DMS153 treated with DMSO at 0.1 percent for 48 hours (cell line): ENCODE measurements around the gene DYNC2I2.

Experiments used
- DNase-seq: peaks from one replicate; lab custom pipeline; 2025; ENCODE audit not compliant: unreplicated experiment; lab: John Stamatoyannopoulos, UW

DYNC2I2 gene

DNA sequence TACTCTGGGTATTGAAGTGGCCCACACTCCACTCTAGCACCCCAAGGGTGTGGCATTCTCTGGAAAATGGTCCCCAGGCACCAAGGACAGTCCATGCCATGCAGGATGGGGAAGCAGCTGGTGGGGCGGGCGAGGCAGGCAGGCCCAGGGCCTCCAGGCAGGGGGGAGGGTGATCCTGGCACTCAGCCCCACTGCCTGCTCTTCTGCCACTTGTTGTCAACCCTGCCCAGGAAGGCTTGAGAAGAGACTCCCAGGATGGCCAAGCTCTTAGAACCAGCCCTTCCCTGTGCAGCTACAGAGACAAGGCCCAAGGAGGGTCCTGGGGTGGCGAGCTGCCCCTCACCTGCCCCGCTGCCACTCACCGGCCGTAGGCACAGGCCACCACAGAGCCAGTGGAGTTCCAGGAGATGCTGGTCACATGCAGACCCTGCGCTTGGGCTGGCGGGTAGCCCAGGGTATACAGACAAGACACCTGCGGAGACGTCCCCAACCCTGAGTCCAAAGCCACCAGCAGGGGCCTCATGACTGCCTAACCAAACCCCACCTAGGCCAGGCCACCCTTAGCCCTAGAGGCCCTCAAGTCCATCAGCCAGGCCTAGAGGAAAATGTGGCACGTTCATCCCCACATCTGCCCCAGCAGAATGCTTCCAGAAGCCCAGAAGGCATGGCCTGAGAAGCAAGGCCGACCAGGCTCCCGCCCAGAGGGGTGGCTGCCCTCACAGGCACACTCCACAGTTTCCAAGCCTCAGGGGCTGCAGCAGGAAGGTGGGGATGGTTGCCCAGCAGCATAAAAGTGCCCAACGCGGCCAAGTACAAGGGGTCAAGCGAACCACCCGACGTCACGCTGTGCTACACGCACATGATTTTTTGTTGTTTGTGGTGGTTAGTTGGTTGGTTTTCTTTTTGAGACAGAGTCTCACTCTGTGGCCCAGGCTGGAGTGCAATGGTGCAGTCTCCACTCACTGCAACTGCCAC, 19.8 kb downstream of the DYNC2I2 start:
- DNase-seq: no peak

DNA sequence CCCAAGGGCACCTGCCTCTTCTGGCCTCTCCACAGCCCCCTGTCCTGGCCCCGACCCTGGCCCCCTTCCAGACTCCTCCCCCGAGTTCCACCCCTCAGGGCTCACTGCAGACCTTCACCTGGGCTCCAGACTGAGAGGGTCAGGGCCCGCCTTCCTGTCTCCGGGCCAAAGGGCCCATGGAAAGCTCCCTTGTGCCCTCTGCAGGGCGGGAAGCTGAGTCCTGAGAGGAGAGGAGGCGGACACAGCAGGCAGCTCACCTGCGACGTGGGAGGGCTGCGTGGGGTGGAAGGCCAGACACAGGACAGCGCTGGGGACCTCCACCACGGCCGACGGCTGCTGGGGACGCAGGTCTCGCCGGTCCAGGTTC, 20.6 kb downstream of the DYNC2I2 start:
- no peak for DNase-seq

DNA sequence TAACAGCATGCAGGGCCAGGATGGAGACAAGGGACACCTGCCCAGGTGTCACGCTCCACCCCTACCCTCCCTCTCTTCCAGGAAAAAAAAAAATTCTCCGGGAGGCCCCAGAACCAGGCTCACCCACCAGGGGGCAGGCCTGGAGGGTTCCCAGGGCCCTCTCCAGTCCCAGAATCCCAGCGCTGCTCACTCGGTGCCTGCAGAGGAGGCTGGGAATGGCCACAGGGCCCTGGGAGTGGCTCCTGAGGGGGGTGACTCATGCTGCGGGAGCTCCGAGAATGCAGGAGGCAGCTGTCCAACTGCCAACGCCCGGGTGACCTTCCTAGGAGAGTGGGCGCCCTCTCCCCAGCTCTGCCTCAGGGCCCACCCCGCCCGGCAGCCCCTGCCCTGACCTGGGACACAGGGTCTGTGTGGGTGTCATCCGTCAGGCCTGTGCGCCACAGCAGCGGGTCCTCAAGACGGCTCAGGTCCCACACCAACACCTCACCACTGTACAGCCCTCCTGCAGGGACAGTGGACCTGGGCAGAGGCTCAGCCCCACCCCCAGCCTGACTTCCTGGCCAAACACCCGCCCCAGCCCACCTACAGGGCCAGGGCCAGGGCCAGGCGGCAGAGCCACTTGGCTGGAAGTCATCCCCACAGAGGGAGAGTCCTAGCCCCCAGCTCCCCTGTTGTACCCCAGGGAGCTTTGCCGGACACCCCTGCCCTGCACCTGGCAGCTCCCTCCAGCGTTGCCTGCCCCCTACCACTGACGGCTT, 21.2 kb downstream of the DYNC2I2 start:
- DNase-seq: peak; percentile 67

DNA sequence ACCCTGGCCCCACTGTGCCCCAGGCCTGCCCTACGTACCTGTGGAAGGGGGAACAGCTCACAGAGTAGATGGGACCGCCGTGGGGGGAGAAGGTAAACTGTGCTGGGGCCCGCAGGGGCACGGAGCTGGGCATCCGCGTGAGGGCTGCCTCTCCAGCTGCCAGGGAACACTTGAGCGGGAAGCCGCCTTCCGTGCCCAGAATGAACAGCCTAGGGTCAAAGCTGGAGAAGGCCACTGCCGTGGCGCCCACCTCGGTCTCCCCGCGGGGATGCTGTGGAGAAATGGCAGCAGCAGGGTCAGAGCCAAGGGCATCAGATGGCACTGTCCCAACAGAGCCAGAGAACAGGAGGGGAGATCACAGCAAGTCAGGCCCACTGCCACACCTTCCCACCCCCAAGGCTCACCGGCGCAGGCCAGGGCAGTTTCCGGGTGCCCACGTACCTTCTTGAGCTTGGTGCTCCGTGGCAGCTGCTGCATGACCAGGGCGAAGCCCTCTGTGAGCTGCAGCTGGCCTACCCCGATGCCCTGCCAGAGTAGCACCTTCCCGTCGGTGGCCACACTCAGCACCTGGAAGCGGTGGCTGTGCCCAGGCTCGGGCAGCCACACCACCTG, 21.9 kb downstream of the DYNC2I2 start:
- no peak for DNase-seq

DNA sequence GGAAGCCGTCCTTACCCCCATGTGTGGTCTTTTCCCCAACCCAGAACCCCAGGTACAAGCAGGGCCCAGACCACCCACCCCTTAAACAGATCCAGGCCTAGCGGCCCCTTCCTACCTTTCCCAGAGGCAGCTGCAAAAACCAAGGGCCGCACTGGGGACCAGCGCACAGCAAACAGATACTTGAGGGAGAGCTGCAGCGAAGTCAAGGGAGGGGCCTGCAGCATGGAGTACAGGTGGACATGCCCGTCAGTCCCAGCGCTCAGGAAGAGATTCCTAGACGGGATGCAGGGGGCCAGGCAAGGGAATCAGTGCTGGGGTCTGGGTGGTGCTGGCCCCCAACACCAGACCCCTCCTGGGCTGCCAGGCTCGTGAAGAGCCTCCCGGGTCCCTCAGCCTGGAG, 22.5 kb downstream of the DYNC2I2 start:
- DNase-seq: no peak

DNA sequence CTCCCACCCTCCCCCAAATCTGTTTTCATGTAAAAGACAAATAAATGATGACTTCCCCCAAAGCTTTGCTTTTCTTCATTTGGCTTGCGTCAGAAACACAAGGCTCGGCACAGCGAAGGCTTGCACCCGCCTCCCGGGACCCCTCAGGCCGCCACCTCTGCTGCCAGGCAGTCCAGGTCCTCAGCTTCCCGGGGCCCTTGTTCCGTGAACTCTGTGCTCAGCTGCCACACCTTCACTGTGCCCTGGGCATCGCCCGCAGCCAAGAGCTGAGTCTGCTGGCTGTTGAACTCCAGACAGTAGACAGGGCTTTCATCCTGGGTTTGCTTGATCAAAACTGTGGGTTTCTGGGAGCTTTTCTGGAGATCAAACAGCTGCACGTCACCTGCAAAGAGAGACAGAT, 23.0 kb downstream of the DYNC2I2 start:
- DNase-seq: no peak

DNA sequence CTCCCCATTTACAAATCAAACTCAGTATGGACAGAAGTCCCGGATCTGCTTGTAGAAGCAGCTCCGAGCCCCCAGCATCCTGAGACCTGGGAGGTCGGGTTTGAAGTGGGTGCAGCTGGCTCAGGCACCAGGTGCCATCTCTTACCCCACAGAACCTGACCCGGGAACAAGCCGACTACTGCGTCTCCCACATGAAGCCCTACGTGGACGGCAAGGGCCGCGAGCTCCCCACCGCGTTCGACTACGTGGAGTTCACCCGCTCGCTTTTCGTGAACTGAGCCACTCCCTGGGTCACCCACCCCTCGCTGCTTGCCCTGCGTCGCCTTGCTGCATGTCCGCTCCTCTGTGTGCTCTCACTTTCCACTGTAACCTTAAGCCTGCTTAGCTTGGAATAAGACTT, 23.6 kb downstream of the DYNC2I2 start:
- no peak for DNase-seq

DNA sequence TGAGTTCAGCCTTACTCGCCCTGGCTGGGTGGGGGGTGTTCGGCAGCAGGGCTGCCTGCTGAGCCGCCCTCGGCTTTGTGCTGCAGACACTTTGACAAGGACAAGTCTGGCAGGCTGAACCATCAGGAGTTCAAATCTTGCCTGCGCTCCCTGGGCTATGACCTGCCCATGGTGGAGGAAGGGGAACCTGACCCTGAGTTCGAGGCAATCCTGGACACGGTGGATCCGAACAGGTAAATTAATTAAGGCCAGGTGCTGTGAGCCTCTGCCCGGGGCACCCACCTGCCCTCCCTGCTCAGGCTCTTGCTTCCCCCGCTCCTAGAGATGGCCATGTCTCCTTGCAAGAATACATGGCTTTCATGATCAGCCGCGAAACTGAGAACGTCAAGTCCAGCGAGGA, 24.2 kb downstream of the DYNC2I2 start:
- no peak for DNase-seq

DNA sequence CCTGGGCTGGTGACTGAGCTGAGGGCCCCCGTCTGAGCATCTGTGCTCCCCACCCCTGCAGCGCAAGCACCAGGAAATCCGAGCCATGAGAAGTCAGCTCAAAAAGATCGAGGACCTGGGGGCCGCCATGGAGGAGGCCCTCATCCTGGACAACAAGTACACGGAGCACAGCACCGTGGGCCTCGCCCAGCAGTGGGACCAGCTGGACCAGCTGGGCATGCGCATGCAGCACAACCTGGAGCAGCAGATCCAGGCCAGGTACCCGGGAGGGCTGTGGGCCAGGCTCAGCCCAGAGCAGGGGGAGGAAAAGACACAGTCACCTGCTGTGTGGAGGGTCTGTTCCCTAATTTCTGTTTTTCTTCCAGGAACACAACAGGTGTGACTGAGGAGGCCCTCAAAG, 24.6 kb downstream of the DYNC2I2 start:
- no peak for DNase-seq

DNA sequence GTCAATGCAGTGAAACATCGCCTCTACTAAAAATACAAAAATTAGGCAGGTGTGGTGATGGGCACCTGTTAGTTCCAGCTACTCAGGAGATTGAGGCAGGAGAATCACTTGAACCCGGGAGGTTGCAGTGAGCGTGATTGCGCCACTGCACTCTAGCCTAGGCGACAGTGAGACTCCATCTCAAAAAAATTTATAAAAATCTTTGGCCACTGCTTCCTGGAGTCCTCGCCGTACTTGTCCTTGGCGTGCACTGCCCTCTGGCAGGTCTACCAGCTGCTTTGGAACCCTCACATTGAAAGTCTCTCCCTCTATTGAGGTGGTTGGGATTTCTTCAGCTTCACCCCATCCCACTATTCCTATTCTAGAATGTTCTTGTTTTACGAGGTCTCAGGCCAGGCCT, 25.0 kb downstream of the DYNC2I2 start:
- no peak for DNase-seq

DNA sequence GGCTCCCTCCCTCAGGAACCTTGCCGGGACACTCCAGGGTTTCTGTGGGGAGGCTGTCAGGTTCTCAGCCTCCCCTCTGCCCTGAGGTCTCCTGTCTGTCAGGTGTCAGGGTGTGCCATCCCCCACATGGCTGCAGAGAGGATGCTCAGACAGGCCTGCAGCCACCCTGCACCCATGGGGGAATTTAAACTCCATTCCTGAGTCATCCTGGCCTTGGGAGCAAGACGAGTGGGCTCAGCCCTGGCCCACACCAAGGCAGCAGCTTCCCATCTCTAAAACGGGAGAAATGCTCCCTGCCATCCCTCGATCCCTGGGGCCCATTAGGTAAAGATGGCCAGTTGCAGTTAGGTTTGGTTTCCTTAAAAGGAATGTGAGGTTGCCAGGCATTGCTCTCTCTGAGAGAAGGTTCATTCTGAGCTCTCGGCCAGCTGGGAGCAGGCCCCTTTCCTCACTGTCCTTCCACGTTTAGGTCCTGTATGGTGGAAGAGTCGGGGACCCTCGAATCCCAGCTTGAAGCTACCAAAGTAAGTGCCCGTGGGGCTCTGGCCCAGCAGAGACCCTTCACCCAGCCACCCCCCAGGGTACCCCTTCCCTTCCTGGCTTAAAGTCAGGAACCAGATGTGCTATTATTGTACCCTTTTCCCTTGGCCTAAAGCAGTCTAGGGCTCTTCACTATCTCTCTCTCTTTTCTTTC, 26.6 kb downstream of the DYNC2I2 start:
- no peak for DNase-seq

DNA sequence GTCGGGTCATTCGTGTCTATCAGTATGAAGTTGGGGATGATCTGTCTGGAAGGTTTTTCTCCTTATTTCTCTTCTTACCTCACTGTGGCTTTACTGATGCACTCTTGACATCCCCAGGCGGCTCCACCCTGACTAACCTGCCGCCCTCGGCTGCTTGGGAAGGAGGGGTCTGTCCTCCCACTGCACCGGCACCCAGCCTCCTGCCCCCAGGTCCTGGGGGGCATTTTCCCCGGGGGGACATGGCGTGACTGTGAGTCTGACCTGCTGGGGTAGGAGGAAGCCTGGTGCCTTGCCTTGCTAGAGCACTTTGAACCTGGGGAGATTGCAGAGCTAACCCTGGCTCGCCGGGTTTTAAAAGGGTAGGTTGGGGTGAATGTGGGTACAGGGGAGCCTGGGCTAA, 27.5 kb downstream of the DYNC2I2 start:
- no peak for DNase-seq

DNA sequence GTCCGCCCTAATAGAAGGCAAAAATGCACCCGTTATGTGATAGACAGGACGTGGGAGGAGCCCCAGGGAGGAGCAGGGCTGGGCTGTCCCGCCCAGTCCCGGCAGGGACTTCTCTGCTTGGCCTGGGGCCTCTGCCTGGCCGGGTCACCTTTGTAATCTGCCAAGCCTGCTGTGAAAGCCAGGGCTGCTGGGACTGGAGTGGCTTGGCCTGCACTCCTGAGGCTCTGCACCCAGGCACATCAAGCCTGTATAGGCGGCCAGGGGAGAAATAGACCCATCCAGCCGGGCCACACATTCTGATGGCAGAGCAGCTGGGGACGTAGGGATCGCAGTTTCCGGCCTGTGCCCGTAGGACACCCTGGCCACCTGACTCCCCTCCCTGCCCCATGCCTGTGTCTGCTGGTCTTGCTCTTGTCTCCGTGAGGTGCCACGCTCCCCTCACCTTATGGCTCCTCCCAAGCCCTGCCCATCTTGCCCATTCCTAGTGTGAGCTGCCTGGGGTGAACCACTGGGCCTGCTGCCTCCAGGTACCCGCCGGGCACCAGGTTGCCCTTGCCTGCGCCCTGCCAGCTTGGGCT, 28.1 kb downstream of the DYNC2I2 start:
- no peak for DNase-seq

DNA sequence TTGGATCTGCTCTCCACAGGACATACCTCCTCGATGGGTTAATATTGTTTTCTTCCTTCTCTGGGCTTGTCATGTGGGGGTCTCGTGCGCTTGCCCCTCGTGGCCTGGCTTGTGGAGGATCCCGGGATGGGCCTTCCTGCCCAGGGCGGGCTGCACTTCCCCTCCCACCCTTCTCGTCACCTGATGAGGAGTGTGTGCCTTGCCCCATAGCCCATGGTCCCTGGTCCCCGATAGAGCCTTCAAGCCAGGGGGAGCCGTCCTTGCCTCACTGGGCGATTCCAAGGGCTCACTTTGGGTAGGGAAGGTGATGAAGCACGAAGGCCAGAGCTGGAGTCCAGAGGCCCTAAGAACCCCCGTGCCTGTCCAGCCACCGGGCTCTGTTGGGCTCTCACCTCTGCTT, 28.7 kb downstream of the DYNC2I2 start:
- DNase-seq: no peak

DNA sequence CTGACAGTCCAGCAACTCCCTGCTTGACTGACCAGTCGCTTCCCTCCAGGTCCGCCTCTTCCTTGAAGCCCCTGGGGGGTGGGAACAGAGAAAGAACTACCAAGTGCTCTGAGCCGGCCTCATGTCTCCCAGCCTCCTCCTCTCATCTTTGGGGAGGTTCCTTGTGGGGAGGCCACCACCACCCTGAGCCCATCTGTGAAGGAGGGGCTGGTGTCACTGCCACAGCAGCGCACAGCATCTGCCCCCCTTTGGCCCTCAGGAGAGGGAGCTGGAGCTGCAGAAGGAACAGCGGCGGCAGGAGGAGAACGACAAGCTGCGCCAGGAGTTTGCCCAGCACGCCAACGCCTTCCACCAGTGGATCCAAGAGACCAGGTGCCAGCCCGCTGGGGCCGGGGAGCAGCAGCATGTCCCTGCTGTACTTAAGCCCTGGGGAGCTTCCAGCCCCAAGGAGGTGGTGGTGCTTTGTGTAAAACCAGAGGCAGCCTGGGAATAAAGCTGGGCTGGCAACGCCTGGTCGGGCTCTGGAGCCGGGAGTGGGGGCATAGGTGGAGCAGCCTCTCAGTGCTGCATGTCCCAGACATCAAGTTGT, 29.4 kb downstream of the DYNC2I2 start:
- DNase-seq: no peak

DNA sequence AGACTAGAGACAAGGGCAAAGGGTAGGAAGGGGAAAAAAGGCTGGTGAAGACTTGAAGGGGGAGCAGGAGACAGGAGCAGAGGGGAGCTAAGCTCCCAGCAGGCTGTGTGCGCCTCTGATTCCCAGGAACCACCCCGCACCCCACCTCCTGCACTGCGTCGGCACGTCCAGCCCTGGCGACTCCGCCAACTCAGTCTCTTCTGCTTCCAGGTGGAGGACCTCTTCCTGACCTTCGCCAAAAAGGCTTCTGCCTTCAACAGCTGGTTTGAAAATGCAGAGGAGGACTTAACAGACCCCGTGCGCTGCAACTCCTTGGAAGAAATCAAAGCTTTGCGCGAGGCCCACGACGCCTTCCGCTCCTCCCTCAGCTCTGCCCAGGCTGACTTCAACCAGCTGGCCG, 30.5 kb downstream of the DYNC2I2 start:
- no peak for DNase-seq

DNA sequence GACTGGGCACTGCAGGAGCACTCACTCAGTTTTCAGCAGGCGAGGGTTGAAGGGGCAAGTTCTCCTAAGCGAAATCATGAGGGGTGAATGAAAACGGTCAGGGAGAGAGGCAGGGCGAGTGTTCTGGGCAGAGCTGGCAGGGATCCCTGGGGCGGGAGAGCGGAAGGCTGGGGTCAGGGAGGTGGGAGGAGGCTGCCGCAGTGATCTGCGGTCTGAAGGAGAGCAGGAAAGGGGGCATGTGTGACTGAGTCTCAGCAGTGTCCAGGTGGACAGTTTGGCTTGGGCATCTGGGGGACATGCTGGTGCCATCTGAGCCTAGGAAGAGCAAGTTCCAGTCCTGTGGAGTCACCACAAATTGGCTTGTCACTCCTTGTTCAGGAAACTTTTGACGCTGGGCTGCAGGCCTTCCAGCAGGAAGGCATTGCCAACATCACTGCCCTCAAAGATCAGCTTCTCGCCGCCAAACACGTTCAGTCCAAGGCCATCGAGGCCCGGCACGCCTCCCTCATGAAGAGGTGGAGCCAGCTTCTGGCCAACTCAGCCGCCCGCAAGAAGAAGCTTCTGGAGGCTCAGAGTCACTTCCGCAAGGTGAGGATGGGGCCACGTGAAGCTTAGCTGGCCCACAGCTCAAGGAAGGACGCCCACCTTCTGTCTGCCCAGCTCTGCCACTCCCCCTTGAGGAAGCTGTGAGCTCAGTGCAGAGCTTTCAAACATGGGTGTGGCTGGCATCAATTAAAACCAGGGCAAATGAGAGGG, 31.1 kb downstream of the DYNC2I2 start:
- no peak for DNase-seq

DNA sequence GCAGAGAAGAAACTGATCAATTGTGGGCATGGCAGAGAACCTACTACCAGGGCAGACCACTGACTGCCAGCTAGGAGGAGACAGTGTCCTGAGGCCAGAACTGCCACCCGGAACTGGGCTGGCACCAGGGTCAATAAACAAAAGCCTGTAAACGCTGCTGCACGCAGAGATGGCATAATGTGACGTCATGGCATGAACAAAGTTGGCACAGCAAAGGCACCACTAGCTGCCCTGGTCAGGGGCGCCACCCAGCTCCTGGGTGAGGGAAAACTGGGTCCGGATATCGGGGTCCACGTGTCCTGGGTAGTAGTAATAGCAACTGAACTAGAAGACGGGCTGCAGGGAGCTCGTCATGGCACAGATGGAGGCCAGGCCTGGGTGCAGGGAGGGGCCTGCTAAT, 32.1 kb downstream of the DYNC2I2 start:
- no peak for DNase-seq

DNA sequence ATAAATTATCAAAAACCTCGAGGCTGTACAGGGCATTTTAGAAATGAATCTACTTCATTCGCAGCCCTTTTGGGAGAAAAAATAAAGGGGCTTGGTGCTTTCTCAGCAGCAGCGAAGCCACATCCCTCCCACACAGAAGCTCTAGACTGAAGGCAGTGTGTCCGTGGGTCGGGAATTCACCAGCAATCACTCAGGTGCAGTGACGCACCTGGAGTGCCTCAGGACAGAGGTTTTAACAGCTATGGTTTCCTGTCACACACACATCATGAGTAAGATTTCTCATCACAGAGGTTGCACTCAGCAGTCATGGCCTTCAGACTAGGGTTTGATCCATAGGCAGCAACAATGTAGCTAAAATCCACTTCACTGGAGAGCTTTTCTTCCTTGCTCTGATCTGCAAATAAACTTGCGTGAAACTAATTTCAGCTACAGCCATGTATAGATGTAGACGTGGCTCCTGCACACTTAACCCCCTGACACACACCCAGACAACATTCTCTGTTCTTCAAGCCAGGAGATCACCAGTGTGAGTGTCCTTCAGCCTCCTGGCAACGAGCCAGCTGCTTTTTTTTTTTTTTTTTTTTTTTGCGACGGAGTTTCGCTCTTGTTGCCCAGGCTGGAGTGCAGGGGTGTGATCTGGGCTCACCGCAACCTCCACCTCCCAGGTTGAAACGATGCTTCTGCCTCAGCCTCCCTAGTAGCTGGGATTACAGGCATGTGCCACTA, 34.8 kb downstream of the DYNC2I2 start:
- no peak for DNase-seq
